Aorta (tissue), 5 donors: ENCODE data around the gene PROC. TPM values are rescaled to one million over a fixed set of nuclear protein-coding genes. Genes with fewer than 3 reads are reported as not detected.
"Not testable (repeated sequence)": the region's sequence is repeated elsewhere in the genome, so short reads cannot be mapped to it uniquely, and the experiment has no call there.

Experiments used
- ATAC-seq: fragments of 200-7000 bp; cut with Tn5 transposase; one replicate; pipeline ENCODE4 v1.9.1; 2022; ENCODE audit warnings: moderate library complexity; ENCODE audit not compliant: low FRiP score
- DNase-seq, 2 donors: peaks; one replicate each; pipeline ENCODE4 v3.0.0-alpha.2; 2020
- H3K27ac ChIP-seq, 2 donors: one replicate each; pipeline ENCODE4 v1.5.1; 2013; ENCODE audit warnings: low read length in 2 of 2, mild to moderate bottlenecking in 2 of 2, moderate library complexity in 2 of 2, control low read depth in 1 of 2, inconsistent platforms in 1 of 2, low read depth in 1 of 2
- H3K27me3 ChIP-seq, 2 donors: one replicate each; pipeline ENCODE4 v1.6.1; 2013; ENCODE audit warnings: control low read depth in 1 of 2, low read length in 1 of 2, mild to moderate bottlenecking in 1 of 2, moderate library complexity in 1 of 2; ENCODE audit not compliant: insufficient read depth in 2 of 2, control insufficient read depth in 1 of 2
- H3K36me3 ChIP-seq, 2 donors: one replicate each; pipeline ENCODE4 v1.6.1; 2013; ENCODE audit warnings: control low read depth in 1 of 2, low read length in 1 of 2, mild to moderate bottlenecking in 1 of 2; ENCODE audit not compliant: insufficient read depth in 2 of 2, control insufficient read depth in 1 of 2
- H3K4me1 ChIP-seq, 2 donors: one replicate each; pipeline ENCODE4 v1.6.1; 2013; ENCODE audit warnings: low read length in 2 of 2, control low read depth in 1 of 2, mild to moderate bottlenecking in 1 of 2, moderate library complexity in 1 of 2; ENCODE audit not compliant: insufficient read depth in 2 of 2, control insufficient read depth in 1 of 2
- H3K4me3 ChIP-seq, 2 donors: one replicate each; pipeline ENCODE4 v1.5.1; 2013; ENCODE audit warnings: low read length in 2 of 2, control low read depth in 1 of 2, mild to moderate bottlenecking in 1 of 2
- H3K9me3 ChIP-seq: one replicate; pipeline ENCODE4 v1.6.1; 2013; ENCODE audit warnings: mild to moderate bottlenecking, low read length; ENCODE audit not compliant: control insufficient read depth
- WGBS, 2 donors: extraction: QIAGEN DNeasy Blood & Tissue Kit; methylation state at CpG; one replicate each; pipeline ENCODE4 v1.1.7; 2013; 5-methylcytosine and 5-hydroxymethylcytosine counted together
- intact Hi-C, 2 donors: fragments of 100-400 bp; cut with DNase I; formaldehyde crosslinking; loops; one replicate each; pipeline versions ENCODE4 v1.14.2 to v1.15.0; 2022
- polyA plus RNA-seq, 2 donors: library from polyadenylated mRNA; stranded (reverse); fragments of 200-250 nt; gene quantifications; one replicate each; pipeline ENCODE4 v1.2.3, GENCODE V29; 2013
- total RNA-seq, 2 donors: library from RNA; stranded (reverse); fragmentation: NEBNext Ultra II Directional; extraction: Animal tissue kit (Norgen Biotek cat#: 25700); gene quantifications; one replicate each; pipeline ENCODE4 v1.2.1, GENCODE V29; 2021
- donor health status: healthy with polysubstance abuse.
- donor health status: Bipolar disorder and iron deficiency.
- donor health status: DM: no; HTN: no; CAD: no.
- donor health status: DM: no; HTN: no; CAD: no.
- donor health status: DM: yes; HTN: yes; CAD: no.

The PROC gene
- total and polyA plus RNA-seq, 4 donors, result 0.26 to 0.58 (median 0.50) TPM; not detected in 1

- WGBS, 2 donors, result 86 to 87% methylated on average over 13 of the region's 13 CpGs
- Histone ChIP-seq H3K27me3 (no peaks in the 10 kb centered on the region), H3K27ac (no peak overlapping the region), H3K9me3 (no peaks in the 10 kb centered on the region), H3K4me1 (no peaks in the 10 kb centered on the region), H3K4me3 (no peak overlapping the region), H3K36me3 (no peaks in the 10 kb centered on the region)
- intact Hi-C loops, result no loop called here
- DNase-seq, result no peak
- ATAC-seq, result no peak
Measured at GRCh38 chr2:127437781-127438726, 19.8 kb downstream of the PROC start.

GRCh38 chr2:127439343-127439742 is 21.1 kb downstream of the PROC start:
- Histone ChIP-seq H3K27me3 (no peaks in the 10 kb centered on the region), H3K27ac (no peak overlapping the region), H3K9me3 (no peaks in the 10 kb centered on the region), H3K4me1 (no peaks in the 10 kb centered on the region), H3K36me3 (no peaks in the 10 kb centered on the region), H3K4me3 (no peak overlapping the region)
- DNase-seq (no peak), ATAC-seq (peak; percentile 38)
- intact Hi-C loops, result no loop called here
- 82 to 85% methylated on average over 5 of the region's 5 CpGs for WGBS, 2 donors

- intact Hi-C loops, result no loop called here
- Histone ChIP-seq H3K9me3 (no peaks in the 10 kb centered on the region), H3K27me3 (no peaks in the 10 kb centered on the region), H3K4me1 (no peaks in the 10 kb centered on the region), H3K27ac (no peak overlapping the region), H3K36me3 (no peaks in the 10 kb centered on the region), H3K4me3 (no peak overlapping the region)
- ATAC-seq (no peak), DNase-seq (no peak)
- WGBS, 2 donors, result 47 to 52% methylated on average over 2 of the region's 2 CpGs
Measured at GRCh38 chr2:127448526-127448925, 30.3 kb downstream of the PROC start.

- H3K36me3 ChIP-seq, result no peaks in the 10 kb centered on the region
- WGBS, 2 donors, result 90 to 92% methylated on average over 4 of the region's 4 CpGs
Measured at GRCh38 chr2:127449414-127449813, 31.2 kb downstream of the PROC start.

GRCh38 chr2:127449898-127450297 is 31.7 kb downstream of the PROC start:
- no peaks in the 10 kb centered on the region for H3K36me3 ChIP-seq
- no peak overlapping the region for H3K4me3 ChIP-seq
- ATAC-seq (no peak), DNase-seq (no peak)
- no peaks in the 10 kb centered on the region for H3K9me3 ChIP-seq
- intact Hi-C loops, result no loop called here
- no peaks in the 10 kb centered on the region for H3K27me3 ChIP-seq
- 85 to 89% methylated on average over 4 of the region's 4 CpGs for WGBS, 2 donors
- H3K27ac ChIP-seq, result no peak overlapping the region
- H3K4me1 ChIP-seq, result no peaks in the 10 kb centered on the region

More at GRCh38 chr2:127449414-127449813, 31.2 kb downstream of the PROC start:
- Histone ChIP-seq H3K27me3 (no peaks in the 10 kb centered on the region), H3K4me1 (no peaks in the 10 kb centered on the region), H3K4me3 (no peak overlapping the region), H3K9me3 (no peaks in the 10 kb centered on the region), H3K27ac (no peak overlapping the region)
- DNase-seq (no peak), ATAC-seq (no peak)
- intact Hi-C loops, result no loop called here

GRCh38 chr2:127451981-127452380 is 33.8 kb downstream of the PROC start:
- Histone ChIP-seq H3K27me3 (no peaks in the 10 kb centered on the region), H3K27ac (no peak overlapping the region), H3K36me3 (no peaks in the 10 kb centered on the region), H3K4me3 (no peak overlapping the region), H3K4me1 (no peaks in the 10 kb centered on the region), H3K9me3 (no peaks in the 10 kb centered on the region)
- DNase-seq (no peak), ATAC-seq (no peak)
- WGBS, 2 donors, result 83 to 88% methylated on average over 6 of the region's 6 CpGs
- intact Hi-C loops, result no loop called here

GRCh38 chr2:127452423-127452822 is 34.2 kb downstream of the PROC start:
- 96% methylated on average over 8 of the region's 8 CpGs for WGBS, 2 donors

GRCh38 chr2:127453013-127453391 is 34.8 kb downstream of the PROC start:
- Histone ChIP-seq H3K4me1 (no peaks in the 10 kb centered on the region), H3K9me3 (no peaks in the 10 kb centered on the region), H3K27me3 (no peaks in the 10 kb centered on the region), H3K4me3 (no peak overlapping the region), H3K36me3 (no peaks in the 10 kb centered on the region), H3K27ac (no peak overlapping the region)
- DNase-seq, result no peak
- intact Hi-C loops, result no loop called here
- 96 to 98% methylated on average over 3 of the region's 3 CpGs for WGBS, 2 donors
- ATAC-seq, result no peak

More at GRCh38 chr2:127452423-127452822, 34.2 kb downstream of the PROC start:
- H3K9me3 ChIP-seq, H3K27ac ChIP-seq, intact Hi-C loops, H3K27me3 ChIP-seq, H3K36me3 ChIP-seq, ATAC-seq, H3K4me1 ChIP-seq, H3K4me3 ChIP-seq, DNase-seq: not testable (repeated sequence)
